ENCODE measurements around the gene BHLHE40.

The BHLHE40 gene

GRCh38 chr3:4986782-4987537 is 7.7 kb downstream of the BHLHE40 start:
- no peak for TF ChIP-seq ISL1 (CRISPR knock-in tag; IDR thresholded peaks at IDR 0.05)
- peak; percentile 66 for TF ChIP-seq PATZ1 (CRISPR knock-in tag; IDR thresholded peaks at IDR 0.05; ENCODE audit: borderline replicate concordance)
- no peak for TF ChIP-seq ZNF70 (CRISPR knock-in tag; IDR thresholded peaks at IDR 0.05)
- no peak for TF ChIP-seq CREB5 (CRISPR knock-in tag; IDR thresholded peaks at IDR 0.05; ENCODE audit: low read depth)
- no peak for TF ChIP-seq TOX (CRISPR knock-in tag; IDR thresholded peaks at IDR 0.05; ENCODE audit: borderline replicate concordance)
- TF ChIP-seq OSR1 (CRISPR knock-in tag; IDR thresholded peaks at IDR 0.05), result no peak
- TF ChIP-seq ZFP30 (CRISPR knock-in tag; IDR thresholded peaks at IDR 0.05), result no peak
- TF ChIP-seq POU6F1 (CRISPR knock-in tag; IDR thresholded peaks at IDR 0.05; ENCODE audit: borderline replicate concordance, low read depth), result no peak
- TF ChIP-seq CSDC2 (CRISPR knock-in tag; IDR thresholded peaks at IDR 0.05), result peak; percentile 71; the same call in 1 of the 2 replicates
- TF ChIP-seq ZNF565 (CRISPR knock-in tag; conservative IDR thresholded peaks at IDR 0.05; ENCODE audit: low read depth), result no peak
- TF ChIP-seq ZNF8 (CRISPR knock-in tag; IDR thresholded peaks at IDR 0.05), result no peak
- TF ChIP-seq ARNTL (CRISPR knock-in tag; IDR thresholded peaks at IDR 0.05; ENCODE audit: borderline replicate concordance, low read depth), result peak; percentile 90
- TF ChIP-seq GLIS3 (CRISPR knock-in tag; IDR thresholded peaks at IDR 0.05), result peak; percentile 31; the same call in 1 of the 2 replicates
- no peak for TF ChIP-seq ESRRG (CRISPR knock-in tag; IDR thresholded peaks at IDR 0.05)
- no peak for TF ChIP-seq BACH2 (CRISPR knock-in tag; IDR thresholded peaks at IDR 0.05; ENCODE audit: borderline replicate concordance)
- peak; percentile 88; the same call in 1 of the 2 replicates for TF ChIP-seq SNAI2 (CRISPR knock-in tag; IDR thresholded peaks at IDR 0.05)
- TF ChIP-seq TSHZ2 (CRISPR knock-in tag; IDR thresholded peaks at IDR 0.05), result peak; percentile 85
- TF ChIP-seq TCF4 (CRISPR knock-in tag; IDR thresholded peaks at IDR 0.05; ENCODE audit: borderline replicate concordance), result peak; percentile 61; the same call in 1 of the 2 replicates
- peak; percentile 49; the same call in 1 of the 2 replicates for TF ChIP-seq ZC3H10 (CRISPR knock-in tag; IDR thresholded peaks at IDR 0.05)
- no peak for TF ChIP-seq PPARA (CRISPR knock-in tag; IDR thresholded peaks at IDR 0.05; ENCODE audit: borderline replicate concordance)
- TF ChIP-seq ZFP3 (CRISPR knock-in tag; IDR thresholded peaks at IDR 0.05), result peak; percentile 76; the same call in 1 of the 2 replicates
- no peak for TF ChIP-seq RARB (CRISPR knock-in tag; IDR thresholded peaks at IDR 0.05)
- TF ChIP-seq CSRNP3 (CRISPR knock-in tag; IDR thresholded peaks at IDR 0.05), result 0 out of 2 replicates have a peak, but pooled peaks have one; percentile 25
- ATAC-seq, result peak; percentile 87
